Measurements from ENCODE around the gene CKB.

CKB gene

GRCh38 chr14:103510724-103511693, 11.6 kb downstream of the CKB start:
- DNase-seq, result no peak

GRCh38 chr14:103509864-103510723, 12.5 kb downstream of the CKB start:
- DNase-seq, result no peak

- DNase-seq, result no peak
Observed at GRCh38 chr14:103508521-103509329, 13.9 kb downstream of the CKB start.

GRCh38 chr14:103507751-103508150, 14.9 kb downstream of the CKB start:
- no peak for DNase-seq

- DNase-seq, result no peak
Observed at GRCh38 chr14:103504991-103505565, 17.6 kb downstream of the CKB start.

- no peak for DNase-seq
Observed at GRCh38 chr14:103503296-103503695, 19.3 kb downstream of the CKB start.

- no peak for DNase-seq
Observed at GRCh38 chr14:103502877-103503276, 19.8 kb downstream of the CKB start.

GRCh38 chr14:103501921-103502669, 20.5 kb downstream of the CKB start:
- DNase-seq, result no peak

- DNase-seq, result no peak
Observed at GRCh38 chr14:103501041-103501870, 21.4 kb downstream of the CKB start.

- DNase-seq, result peak; percentile 65
Observed at GRCh38 chr14:103500148-103500990, 22.3 kb downstream of the CKB start.

GRCh38 chr14:103499709-103500108, 22.9 kb downstream of the CKB start:
- no peak for DNase-seq

GRCh38 chr14:103496776-103497175, 25.9 kb downstream of the CKB start:
- no peak for DNase-seq

GRCh38 chr14:103495854-103496253, 26.8 kb downstream of the CKB start:
- no peak for DNase-seq

- DNase-seq, result no peak
Observed at GRCh38 chr14:103492156-103492925, 30.3 kb downstream of the CKB start.

- no peak for DNase-seq
Observed at GRCh38 chr14:103491691-103492090, 30.9 kb downstream of the CKB start.

- DNase-seq, result no peak
Observed at GRCh38 chr14:103489621-103490020, 33.0 kb downstream of the CKB start.

GRCh38 chr14:103488960-103489359, 33.7 kb downstream of the CKB start:
- no peak for DNase-seq

GRCh38 chr14:103488071-103488470, 34.6 kb downstream of the CKB start:
- no peak for DNase-seq

GRCh38 chr14:103485504-103485903, 37.1 kb downstream of the CKB start:
- no peak for DNase-seq
